Cerebellar cortex (tissue), 1 donor: Measurements from ENCODE around the gene MCTP1.
A peak's percentile ranks its signal among the peaks of the same experiment; 100 is the strongest.
"Not testable (repeated sequence)": the region's sequence is repeated elsewhere in the genome, so short reads cannot be mapped to it uniquely, and the experiment has no call there.

Experiments used
- DNase-seq: peaks from one replicate; pipeline ENCODE4 v3.0.0-alpha.2; 2015; ENCODE audit warnings: low spot score

MCTP1 gene

DNA sequence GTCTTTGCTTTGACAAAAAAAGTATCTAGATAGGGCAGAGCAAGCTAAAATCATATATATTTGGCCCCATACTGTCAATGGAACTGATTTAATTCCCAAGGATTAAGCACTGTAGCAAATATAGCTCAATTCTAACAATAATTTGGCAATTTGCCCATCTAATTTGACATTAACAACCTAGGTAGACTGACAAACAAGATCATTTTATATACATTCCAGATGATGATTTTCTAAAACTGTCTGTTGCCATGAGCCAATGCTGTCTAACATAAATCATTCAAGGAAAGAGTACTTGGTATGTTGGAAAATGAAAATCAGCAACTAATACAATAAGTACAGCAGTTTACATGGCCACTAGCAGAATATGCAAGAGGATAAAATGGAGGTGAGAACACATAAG is 32.1 kb downstream of the MCTP1 start:
- no peak for DNase-seq

DNA sequence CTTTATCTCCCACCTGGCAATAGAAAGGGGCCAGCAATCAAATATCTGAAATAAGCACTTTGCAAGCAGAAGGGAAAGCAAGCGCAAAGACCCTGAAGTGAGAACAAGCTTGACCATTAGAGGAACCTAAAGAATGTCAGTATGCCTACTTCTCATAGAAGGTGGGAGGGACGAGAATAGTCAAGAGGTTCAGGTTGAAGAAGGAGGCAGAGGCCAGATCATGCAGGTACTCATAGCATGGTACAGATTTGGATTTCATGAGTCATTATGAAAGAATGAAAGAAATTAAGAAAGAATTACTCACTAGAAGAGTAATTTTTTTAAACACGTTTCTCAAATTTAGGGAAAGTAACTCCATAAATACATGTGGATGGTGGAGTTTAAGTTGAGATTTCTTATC is 33.7 kb downstream of the MCTP1 start:
- DNase-seq = no peak

- DNase-seq = peak; percentile 68
Measured at GRCh38 chr5:95244479-95244878, 40.4 kb downstream of the MCTP1 start.

GRCh38 chr5:95241635-95242034 is 43.3 kb downstream of the MCTP1 start:
- DNase-seq = no peak

DNA sequence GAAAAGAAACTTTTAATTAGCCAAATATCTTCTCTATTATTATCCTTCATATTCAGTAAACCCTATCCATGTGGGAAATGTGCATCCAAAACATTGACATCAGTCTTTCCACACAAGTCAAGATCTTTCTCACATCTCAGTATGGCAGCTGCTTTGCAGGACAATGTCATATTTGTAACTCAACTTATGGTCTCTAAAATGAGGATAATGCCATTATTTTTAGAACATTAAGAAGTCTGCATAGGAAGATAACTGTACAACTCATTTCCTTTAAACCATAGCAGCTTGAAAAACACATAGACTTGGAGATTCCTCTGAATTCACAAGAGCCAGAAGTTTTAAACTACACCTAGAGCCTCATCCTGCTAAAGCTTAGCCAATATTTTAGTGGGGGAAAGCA is 43.7 kb downstream of the MCTP1 start:
- no peak for DNase-seq

GRCh38 chr5:95238560-95239325 is 46.2 kb downstream of the MCTP1 start:
- DNase-seq = peak; percentile 86

- no peak for DNase-seq
Measured at GRCh38 chr5:95237324-95237723, 47.6 kb downstream of the MCTP1 start.

- no peak for DNase-seq
Measured at GRCh38 chr5:95235439-95235982, 49.4 kb downstream of the MCTP1 start.

DNA sequence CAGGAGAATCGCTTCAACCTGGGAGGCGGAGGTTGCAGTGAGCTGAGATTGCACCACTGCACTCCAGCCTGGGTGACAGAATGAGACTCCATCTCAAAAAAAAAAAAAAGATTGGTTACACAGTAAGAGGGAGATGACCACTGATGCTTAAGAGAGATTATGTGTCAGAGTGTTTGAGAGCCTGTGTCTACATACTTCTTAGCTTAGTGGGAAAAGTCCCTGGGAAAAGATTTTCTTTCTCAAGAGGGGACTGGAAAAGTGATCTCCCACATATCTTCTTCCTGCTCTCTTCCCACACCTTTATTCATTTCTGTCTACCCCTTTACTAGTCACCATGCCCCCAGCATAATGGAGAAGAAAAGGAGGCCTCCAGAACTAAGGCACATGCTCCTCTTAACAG is 55.2 kb downstream of the MCTP1 start:
- no peak for DNase-seq

- no peak for DNase-seq
Measured at GRCh38 chr5:95224701-95225459, 60.0 kb downstream of the MCTP1 start.

DNA sequence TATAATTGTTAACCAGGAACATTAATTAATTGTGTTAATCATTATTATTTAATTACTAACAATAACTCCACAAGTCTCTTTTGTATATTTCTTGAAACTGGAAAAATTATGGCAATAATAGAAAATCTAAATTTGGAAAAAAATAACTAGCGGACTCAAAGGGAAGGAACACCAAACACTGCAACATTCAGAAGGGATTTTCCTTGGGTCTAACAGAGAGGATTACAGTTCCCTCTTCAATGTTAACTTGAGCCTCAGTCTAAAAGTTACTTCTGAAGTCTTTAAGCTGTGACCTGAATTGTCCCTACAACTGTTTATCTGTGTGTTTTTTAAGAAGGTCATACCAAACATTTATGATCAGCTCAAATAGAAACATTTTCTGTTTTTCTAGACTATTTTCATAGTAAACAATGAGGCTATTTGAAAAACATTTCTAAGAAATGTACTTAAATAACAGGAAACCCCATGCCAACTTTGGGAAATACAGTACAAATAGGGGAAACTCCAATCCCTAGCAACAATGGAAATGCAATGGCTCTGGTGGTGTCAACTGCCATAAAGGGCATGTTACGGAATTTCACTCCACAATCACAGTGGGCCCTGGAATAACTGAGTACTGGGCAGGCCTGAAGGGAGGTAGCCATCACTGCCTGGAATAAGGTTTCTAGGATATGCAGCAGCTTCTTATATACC is 61.2 kb downstream of the MCTP1 start:
- DNase-seq = no peak

DNA sequence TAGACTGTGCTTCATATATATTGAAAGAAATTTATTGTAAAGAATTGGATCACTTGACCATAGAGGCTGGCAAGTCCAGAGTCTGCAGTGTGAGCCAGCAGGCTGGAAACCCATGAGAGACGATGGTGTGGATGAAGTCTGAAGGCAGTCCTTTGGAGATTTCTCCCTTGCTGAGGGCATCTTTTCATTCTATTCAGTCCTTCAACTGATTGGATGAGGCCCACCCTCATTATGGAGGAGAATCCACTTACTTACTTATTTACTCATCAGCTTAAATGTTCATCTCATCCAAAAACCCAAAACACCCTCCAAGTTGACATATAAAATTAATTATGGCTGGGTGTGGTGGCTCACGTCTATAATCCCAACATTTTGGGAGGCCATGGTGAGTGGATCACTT is 62.1 kb downstream of the MCTP1 start:
- no peak for DNase-seq

DNA sequence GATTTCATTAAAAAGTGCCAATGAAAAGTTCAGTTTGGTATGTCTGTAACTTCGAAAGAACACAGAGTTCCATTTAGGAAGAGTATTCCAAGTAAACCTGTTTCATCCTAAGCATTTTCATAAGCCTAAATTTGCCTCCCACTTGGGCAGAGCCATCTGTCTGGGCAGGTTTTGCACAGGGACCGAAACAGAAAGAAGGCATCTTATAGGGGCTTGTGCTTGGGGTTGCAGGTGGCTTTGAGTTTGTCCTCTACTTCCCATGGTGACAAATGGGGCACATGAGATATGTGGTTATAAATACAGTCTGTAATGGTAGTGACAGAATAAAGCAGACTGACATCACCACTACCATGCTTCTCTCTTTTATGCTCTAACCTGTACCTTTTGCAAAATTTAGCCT is 63.7 kb downstream of the MCTP1 start:
- peak; percentile 50 for DNase-seq

GRCh38 chr5:95220381-95220780 is 64.5 kb downstream of the MCTP1 start:
- no peak for DNase-seq

DNA sequence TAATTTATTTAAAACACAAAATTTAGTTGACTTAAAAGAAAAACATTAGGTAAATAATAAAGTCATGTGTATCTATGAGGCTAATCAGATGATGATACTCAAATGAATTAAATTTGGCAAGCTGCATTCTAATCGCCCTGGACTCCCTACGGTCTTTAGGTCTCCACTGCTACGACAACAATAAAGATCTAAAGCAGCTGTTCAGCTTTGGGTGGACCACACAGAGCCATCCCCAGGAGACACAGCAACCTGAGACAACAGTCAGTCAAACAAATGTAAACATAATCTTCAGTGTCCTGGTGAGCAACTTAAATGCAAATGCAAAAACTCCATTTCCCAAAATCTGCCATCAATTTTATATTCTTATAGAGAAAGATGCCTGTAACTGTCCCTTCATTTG is 65.5 kb downstream of the MCTP1 start:
- DNase-seq = no peak

DNA sequence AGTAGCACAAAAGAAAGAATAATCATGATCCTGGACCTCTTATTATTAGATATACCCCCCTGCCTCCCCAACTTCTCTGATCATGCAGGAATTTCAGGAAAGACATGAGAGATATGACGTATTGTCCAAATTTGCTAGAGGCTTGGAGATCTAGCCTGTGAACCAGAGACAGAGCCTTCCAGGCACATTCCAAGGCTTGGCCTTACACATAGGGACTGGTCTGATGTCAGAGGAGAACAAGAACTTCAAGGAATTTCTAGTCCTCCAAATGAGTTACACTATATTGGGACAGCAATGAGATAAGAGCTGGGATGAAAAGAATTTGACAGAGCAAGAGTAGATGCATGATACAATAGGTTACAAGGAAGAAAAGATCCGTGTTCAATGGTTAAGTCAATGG is 67.0 kb downstream of the MCTP1 start:
- DNase-seq = no peak

- no peak for DNase-seq
Measured at GRCh38 chr5:95217351-95217750, 67.5 kb downstream of the MCTP1 start.

DNA sequence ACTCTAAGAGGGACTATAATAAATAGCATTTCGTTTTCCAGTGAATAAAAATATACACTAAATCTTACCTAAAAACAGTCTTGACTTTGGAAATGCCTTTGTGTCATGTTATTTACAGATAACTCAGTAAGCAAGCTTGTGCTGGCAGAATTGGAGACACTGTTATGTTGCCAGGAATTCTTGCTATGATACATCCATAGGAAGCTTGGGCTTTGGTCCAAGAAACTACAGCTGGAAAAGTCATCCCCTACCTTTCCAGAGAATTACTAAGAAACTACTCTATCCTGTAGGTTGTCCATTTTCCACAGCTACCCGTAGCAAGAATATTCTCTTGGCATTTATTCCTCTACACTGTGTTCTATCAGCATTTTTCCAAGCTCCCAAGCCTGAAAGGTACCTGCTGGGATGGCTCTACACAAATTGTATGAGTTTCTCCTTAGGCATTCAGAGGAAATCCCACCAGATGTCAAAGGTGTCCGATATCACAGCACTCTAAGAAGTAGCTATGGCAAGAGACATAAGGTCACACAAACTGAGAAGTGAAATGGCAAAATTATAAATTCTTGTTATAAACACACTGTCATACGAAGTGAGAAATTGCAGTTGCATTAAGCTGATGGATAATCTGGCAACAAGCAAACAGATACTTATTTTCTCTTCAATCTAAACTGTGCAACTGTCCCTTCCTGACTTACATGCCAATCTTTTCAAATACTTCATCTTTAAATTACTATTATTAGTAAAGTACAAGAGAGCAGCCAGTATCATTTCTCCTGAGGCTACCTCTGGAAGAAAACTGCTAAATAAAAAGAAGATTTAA is 68.5 kb downstream of the MCTP1 start:
- no peak for DNase-seq

DNA sequence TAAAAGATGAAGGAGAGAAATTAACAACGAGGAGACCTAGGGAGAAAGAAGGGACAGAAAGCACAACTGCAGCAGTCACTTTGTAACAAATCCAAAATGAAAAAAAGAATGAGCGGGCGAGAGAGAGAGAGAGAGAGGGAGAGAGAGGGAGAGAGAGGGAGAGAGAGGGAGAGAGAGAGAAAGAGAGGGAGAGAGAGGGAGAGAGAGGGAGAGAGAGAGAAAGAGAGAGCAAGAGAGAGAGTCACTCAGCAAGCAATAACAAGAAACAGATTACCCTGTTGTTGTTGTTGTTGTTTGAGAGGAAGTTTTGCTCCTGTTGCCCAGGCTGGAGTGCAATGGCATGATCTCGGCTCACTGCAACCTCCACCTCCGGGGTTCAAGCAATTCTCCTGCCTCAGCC is 77.1 kb downstream of the MCTP1 start:
- DNase-seq = not testable (repeated sequence)

- peak; percentile 89 for DNase-seq
Measured at GRCh38 chr5:95194856-95195255, 90.0 kb downstream of the MCTP1 start.

DNA sequence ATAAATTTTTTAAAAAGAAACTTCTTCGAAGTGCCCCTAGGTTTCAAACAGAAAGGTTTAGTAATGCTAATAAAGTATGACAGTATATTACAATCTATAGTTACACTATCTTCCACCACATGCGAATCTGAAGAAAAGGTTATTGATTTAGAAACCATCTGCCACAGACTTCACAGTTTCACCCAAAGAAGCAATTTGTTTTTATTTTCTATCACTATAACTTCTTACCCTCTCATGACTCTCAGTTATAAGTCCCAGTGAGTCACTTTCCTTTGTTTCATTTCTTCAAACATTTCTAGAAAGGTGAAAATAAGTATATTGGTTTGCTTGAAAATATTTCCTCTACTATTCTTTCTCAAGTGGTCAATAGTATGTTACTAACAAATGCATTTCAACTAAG is 93.6 kb downstream of the MCTP1 start:
- DNase-seq = no peak

- DNase-seq = no peak
Measured at GRCh38 chr5:95184924-95185323, 100.0 kb downstream of the MCTP1 start.
